Measurements from ENCODE around the gene CPSF3.

DNA sequence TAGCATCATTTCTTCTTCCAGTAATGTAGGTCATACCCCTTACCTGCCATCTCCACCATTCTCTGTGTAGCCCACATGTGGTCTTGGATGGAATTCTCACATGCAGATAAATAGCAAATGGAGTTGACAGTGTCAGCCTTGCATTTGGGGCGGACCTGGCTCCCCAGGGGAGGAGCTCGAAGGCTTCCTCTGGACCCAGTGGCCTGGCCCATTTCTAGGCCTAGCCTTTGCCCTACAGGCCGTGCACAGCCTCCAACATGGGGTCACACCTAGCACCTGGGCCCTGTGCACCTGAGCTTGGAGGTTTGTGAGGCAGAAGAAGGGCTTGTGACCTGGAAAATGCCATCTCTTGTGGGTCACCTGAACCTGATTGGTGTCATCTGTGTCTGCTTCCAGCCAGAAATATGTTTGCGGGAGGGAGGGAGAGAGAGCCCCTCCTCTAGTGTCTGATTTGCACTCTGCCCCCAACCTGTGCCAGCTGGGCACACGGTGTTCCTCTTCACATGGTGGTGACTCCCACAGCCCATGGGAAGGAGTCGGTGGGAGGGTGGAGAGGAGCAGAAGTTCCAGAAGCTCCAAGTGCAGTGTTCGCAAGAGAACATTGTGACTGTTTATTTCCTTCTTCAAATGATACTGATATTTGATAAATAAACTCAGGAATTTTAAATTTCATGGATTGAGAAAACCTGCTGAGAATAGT is 33.2 kb upstream of the CPSF3 start:
- TF ChIP-seq CTCF (IDR thresholded peaks at IDR 0.05) (no peak), EP300 (IDR thresholded peaks at IDR 0.05) (no peak)
